ENCODE measurements around the gene AEN. TPM values are rescaled to one million over a fixed set of nuclear protein-coding genes. Genes with fewer than 3 reads are reported as not detected.
A peak's percentile ranks its signal among the peaks of the same experiment; 100 is the strongest.

The AEN gene
- total and polyA plus RNA-seq, 12 donors = 4.9 to 29.3 (median 12.9) TPM

DNA sequence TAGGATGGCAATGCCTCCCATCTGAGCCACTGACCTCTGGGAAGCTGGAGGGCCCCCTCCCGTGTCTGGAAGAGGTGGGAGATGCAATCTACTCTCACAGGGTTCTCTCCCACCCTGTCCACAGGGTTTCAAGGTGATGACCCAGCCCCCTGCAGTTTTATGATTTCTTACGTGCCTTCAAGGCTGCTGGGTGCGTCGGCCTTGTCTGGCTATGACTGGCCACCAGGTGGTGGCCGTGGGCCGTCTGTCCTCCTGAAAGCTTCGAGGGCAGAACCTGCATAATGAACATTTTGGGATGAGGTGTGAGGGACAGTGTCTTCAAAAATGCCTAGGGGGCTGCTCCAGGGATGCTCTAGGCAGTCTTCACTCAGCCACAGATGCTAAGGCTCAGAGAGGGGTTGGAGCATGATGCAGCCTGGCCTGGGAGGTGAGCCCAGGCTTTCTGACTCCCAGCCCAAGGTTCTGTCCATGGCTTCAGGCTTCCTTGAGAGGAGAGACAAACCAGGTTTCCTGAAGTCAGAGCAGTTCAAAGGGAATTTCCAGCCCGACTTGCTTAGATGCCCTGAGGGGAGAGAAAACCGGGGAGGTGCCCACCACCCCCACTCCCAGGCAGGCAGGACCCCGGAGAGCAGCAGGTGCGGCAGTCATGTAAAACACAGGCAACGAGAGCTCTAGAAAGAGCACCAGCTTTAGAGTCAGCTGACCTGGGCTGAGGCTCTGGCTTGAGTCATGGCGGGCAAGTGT, 36.4 kb downstream of the AEN start:
- WGBS, 4 donors = 1 to 50% (median 39%) methylated on average over 7 to 13 of the region's 13 CpGs
- H3K9me3 ChIP-seq (replicated peaks in 1 of 3) = no peaks in the 10 kb centered on the region
- H3K36me3 ChIP-seq (replicated peaks in 1 of 2) = no peaks in the 10 kb centered on the region
- peak in 3 of 7 donors; percentile 45 to 63 (median 58) for DNase-seq
- H3K27me3 ChIP-seq = no peaks in the 10 kb centered on the region
- intact Hi-C loops (cut with DNase I) = loop anchor here (5.0 to 10.0 kb wide), 2 partner anchors 180 to 357 kb away; no protein-coding TSS in a partner anchor
- no peak overlapping the region for H3K27ac ChIP-seq
- no peak overlapping the region for H3K4me3 ChIP-seq
- H3K4me1 ChIP-seq (replicated peaks in 1 of 2) = no peaks in the 10 kb centered on the region
- TF ChIP-seq POLR2A (IDR thresholded peaks at IDR 0.05) = no peak
- TF ChIP-seq, protein P1, sequence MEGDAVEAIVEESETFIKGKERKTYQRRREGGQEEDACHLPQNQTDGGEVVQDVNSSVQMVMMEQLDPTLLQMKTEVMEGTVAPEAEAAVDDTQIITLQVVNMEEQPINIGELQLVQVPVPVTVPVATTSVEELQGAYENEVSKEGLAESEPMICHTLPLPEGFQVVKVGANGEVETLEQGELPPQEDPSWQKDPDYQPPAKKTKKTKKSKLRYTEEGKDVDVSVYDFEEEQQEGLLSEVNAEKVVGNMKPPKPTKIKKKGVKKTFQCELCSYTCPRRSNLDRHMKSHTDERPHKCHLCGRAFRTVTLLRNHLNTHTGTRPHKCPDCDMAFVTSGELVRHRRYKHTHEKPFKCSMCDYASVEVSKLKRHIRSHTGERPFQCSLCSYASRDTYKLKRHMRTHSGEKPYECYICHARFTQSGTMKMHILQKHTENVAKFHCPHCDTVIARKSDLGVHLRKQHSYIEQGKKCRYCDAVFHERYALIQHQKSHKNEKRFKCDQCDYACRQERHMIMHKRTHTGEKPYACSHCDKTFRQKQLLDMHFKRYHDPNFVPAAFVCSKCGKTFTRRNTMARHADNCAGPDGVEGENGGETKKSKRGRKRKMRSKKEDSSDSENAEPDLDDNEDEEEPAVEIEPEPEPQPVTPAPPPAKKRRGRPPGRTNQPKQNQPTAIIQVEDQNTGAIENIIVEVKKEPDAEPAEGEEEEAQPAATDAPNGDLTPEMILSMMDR (IDR thresholded peaks at IDR 0.05) = peak; percentile 75 to 82 (median 79)

DNA sequence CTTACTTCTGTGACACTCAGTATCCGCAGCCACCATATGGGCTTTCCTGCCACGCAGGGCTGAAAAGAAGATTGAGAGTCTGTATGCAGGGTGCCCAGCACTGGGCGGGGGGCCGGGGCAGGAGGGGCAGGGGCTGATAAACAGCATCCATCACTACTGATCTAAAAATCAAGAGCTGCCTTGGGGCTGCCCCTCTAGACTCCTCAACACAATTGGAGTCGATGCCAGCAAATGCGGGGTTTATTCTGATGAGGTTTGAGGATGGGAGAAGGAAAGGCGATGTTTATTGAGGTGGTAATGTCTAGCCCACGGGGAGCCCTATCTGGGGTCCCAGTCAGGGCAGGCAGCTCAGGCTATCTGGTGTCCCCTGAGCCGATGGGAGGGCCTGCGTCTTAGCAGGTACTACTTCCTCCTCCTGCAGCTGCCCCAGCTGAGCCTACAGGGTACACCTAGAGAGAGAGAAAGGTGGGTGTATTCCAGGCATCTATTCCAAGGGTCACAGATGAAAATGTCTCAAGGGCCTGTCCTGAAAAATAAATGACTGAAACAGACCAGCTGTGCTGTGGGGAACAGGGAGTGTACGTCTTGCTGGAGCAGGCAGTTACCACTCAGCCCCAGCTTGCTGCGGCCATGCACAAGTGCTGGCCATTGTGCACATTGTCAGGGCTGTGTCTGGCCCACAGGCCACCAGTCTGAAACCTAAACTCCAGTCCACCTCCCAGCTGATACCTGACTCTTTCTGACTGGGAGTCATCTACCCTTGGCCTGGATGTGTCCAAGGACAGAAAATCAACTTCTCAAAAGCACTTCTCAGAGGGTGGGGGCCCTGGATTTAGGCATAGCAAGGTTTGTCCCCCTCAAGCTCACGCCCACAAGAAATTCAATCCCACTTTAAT, 37.2 kb downstream of the AEN start:
- TF ChIP-seq, protein P1 (IDR thresholded peaks at IDR 0.05) = no peak
- no peak for TF ChIP-seq POLR2A (IDR thresholded peaks at IDR 0.05)
- DNase-seq = no peak
- intact Hi-C loops (cut with DNase I) = loop anchor here (5.0 to 10.0 kb wide), 2 partner anchors 179 to 356 kb away; no protein-coding TSS in a partner anchor

DNA sequence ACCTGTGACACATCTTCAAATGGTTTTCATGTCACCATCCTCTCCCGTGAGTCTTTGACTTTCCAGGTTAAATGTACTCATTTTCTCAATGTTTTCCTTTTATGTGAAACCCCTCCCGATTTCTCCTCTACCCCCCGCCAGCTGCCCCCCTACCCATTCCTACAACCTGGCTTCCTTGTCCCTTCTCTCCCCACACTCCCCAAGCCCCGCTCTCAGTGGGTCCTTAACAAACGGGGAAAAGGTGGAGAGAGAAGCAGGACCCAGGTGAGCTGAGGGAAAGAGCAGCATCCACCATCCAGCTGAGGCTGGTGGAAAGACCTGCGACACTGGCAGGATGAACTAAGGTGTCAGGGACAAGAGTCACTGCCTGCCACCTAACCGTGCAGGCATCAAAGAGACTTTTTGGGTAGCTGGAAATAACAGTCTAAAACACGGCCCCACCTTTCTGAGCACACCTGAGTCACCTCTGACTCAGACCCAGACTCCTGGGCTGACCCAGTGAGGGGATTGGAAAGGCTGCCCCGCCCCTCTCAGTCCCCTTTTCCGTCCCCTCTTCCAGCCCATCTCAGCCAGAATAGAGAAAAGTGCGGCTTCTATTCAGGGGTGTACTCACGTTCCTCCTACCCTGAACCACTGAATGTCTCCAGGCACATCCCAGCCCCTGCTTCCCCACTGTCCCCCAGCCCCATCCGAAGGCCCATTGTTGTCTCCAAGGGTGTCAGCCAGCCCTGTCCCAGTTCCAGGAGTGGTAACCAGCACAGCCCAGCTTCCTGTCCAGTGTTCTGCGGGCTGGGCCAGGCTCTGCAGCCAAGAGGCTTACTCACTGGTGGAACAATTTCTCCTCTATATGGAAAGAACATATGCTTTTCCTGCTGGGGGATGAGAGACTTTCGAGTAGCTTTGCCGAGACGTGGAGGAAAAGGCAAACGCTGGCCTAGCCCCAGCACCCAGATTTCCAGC, 38.1 kb downstream of the AEN start:
- no peak for TF ChIP-seq POLR2A (IDR thresholded peaks at IDR 0.05)
- TF ChIP-seq, protein P1 (IDR thresholded peaks at IDR 0.05) = no peak
- Histone ChIP-seq H3K27ac (no peak overlapping the region), H3K36me3 (replicated peaks in 1 of 2) (no peaks in the 10 kb centered on the region), H3K4me1 (replicated peaks in 1 of 2) (no peaks in the 10 kb centered on the region), H3K9me3 (replicated peaks in 1 of 3) (no peaks in the 10 kb centered on the region), H3K27me3 (no peaks in the 10 kb centered on the region), H3K4me3 (no peak overlapping the region)
- no peak for DNase-seq
- intact Hi-C loops (cut with DNase I) = loop anchor here (5.0 to 10.0 kb wide), 2 partner anchors 178 to 356 kb away; no protein-coding TSS in a partner anchor
- WGBS, 4 donors = 79 to 82% (median 80%) methylated on average over 13 to 18 of the region's 18 CpGs

More for the DNA sequence above, 37.2 kb downstream of the AEN start:
- H3K9me3 ChIP-seq (replicated peaks in 1 of 3) = no peaks in the 10 kb centered on the region
- no peak overlapping the region for H3K27ac ChIP-seq
- H3K4me3 ChIP-seq = no peak overlapping the region
- no peaks in the 10 kb centered on the region for H3K4me1 ChIP-seq (replicated peaks in 1 of 2)
- no peaks in the 10 kb centered on the region for H3K36me3 ChIP-seq (replicated peaks in 1 of 2)
- no peaks in the 10 kb centered on the region for H3K27me3 ChIP-seq
- 72 to 79% (median 77%) methylated on average over 9 to 13 of the region's 13 CpGs for WGBS, 4 donors
